GM12878 (cell line): ENCODE results near the gene HCST. TPM values are rescaled to one million over a fixed set of nuclear protein-coding genes. Genes with fewer than 3 reads are reported as not detected.
A peak's percentile ranks its signal among the peaks of the same experiment; 100 is the strongest.

Experiments used
- ASH2L ChIP-seq: fragments of 300-600, 200-600 bp; sonication (generic); IDR thresholded peaks from 2 replicates; pipeline ENCODE4 v1.6.1; 2017; ENCODE audit warnings: low read depth, mild to moderate bottlenecking, borderline replicate concordance
- BHLHE40 ChIP-seq, 2 experiments: fragments of 450-650 bp in 1 of 2; IDR thresholded peaks; 2 replicates each; pipeline ENCODE4 v1.6.1; 2011 to 2017; ENCODE audit warnings: low read depth in 2 of 2, borderline replicate concordance in 1 of 2, improper control_type of control experiment in 1 of 2, low read length in 1 of 2, mild to moderate bottlenecking in 1 of 2
- CHD2 ChIP-seq: IDR thresholded peaks from 2 replicates; pipeline ENCODE4 v1.6.1; 2011; ENCODE audit warnings: low read depth, low read length, improper control_type of control experiment, borderline replicate concordance
- EED ChIP-seq: sonication (generic); IDR thresholded peaks from 2 replicates; pipeline ENCODE4 v1.6.1; 2016; ENCODE audit warnings: antibody characterized with exemption, low read depth
- EGR1 ChIP-seq, 2 experiments: IDR thresholded peaks; 1 replicate in 1 of 2; 2 replicates in 1 of 2; pipeline ENCODE4 v1.6.1; 2011 to 2012; ENCODE audit warnings: low read depth in 2 of 2, low read length in 2 of 2, borderline replicate concordance in 1 of 2, mild to moderate bottlenecking in 1 of 2, moderate library complexity in 1 of 2
- EP300 ChIP-seq, 2 experiments: fragments of 150-350 bp in 1 of 2; IDR thresholded peaks; 2 replicates each; pipeline ENCODE4 v1.6.1; 2011 to 2012; ENCODE audit warnings: low read depth in 2 of 2, low read length in 2 of 2, borderline replicate concordance in 1 of 2, improper control_type of control experiment in 1 of 2, inconsistent platforms in 1 of 2; ENCODE audit not compliant: control insufficient read depth in 1 of 2
- ESRRA ChIP-seq: IDR thresholded peaks from 2 replicates; pipeline ENCODE4 v1.6.1; 2012; ENCODE audit warnings: mild to moderate bottlenecking, low read length, improper control_type of control experiment
- FOXM1 ChIP-seq: IDR thresholded peaks from 2 replicates; pipeline ENCODE4 v1.6.1; 2012; ENCODE audit warnings: low read depth, mild to moderate bottlenecking, inconsistent platforms, low read length, moderate library complexity
- HDAC2 ChIP-seq: fragments of 200-600 bp; sonication (generic); IDR thresholded peaks from 2 replicates; pipeline ENCODE4 v1.6.1; 2017
- HDGF ChIP-seq: fragments of 450-650 bp; IDR thresholded peaks from 2 replicates; pipeline ENCODE4 v1.6.1; 2016; ENCODE audit warnings: antibody characterized with exemption
- IKZF1 ChIP-seq: fragments of 450-650 bp; conservative IDR thresholded peaks from 2 replicates; pipeline ENCODE4 v1.6.1; 2017; ENCODE audit warnings: antibody characterized with exemption, mild to moderate bottlenecking
- IKZF2 ChIP-seq, 2 experiments: fragments of 450-650 bp; IDR thresholded peaks; 2 replicates each; pipeline ENCODE4 v1.6.1; 2017; ENCODE audit warnings: mild to moderate bottlenecking in 2 of 2, moderate library complexity in 2 of 2
- NBN ChIP-seq: fragments of 450-650 bp; IDR thresholded peaks from 2 replicates; pipeline ENCODE4 v1.6.1; 2016
- NFXL1 ChIP-seq: fragments of 450-650 bp; IDR thresholded peaks from 2 replicates; pipeline ENCODE4 v1.6.1; 2017; ENCODE audit warnings: antibody characterized with exemption, mild to moderate bottlenecking, borderline replicate concordance
- NFYA ChIP-seq: IDR thresholded peaks from 2 replicates; pipeline ENCODE4 v1.6.1; 2011; ENCODE audit warnings: low read depth, mild to moderate bottlenecking, low read length, improper control_type of control experiment, borderline replicate concordance
- NR2F1 ChIP-seq: fragments of 450-650 bp; conservative IDR thresholded peaks from 2 replicates; pipeline ENCODE4 v1.6.1; 2017; ENCODE audit warnings: mild to moderate bottlenecking
- RAD51 ChIP-seq: fragments of 450-650 bp; IDR thresholded peaks from 2 replicates; pipeline ENCODE4 v1.6.1; 2016; ENCODE audit warnings: moderate library complexity, mild to moderate bottlenecking, inconsistent platforms
- SMAD1 ChIP-seq: fragments of 450-650 bp; IDR thresholded peaks from 2 replicates; pipeline ENCODE4 v1.6.1; 2018; ENCODE audit warnings: mild to moderate bottlenecking, low read depth; ENCODE audit not compliant: partially characterized antibody
- SUZ12 ChIP-seq: fragments of 200-600 bp; sonication (generic); IDR thresholded peaks from one replicate; pipeline ENCODE4 v1.6.1; 2018; ENCODE audit warnings: antibody characterized with exemption, mild to moderate bottlenecking; ENCODE audit not compliant: unreplicated experiment
- TARDBP ChIP-seq: IDR thresholded peaks from 2 replicates; pipeline ENCODE4 v1.6.1; 2016; ENCODE audit warnings: borderline replicate concordance
- ZNF217 ChIP-seq: fragments of 450-650 bp; IDR thresholded peaks from 2 replicates; pipeline ENCODE4 v1.6.1; 2017; ENCODE audit warnings: antibody characterized with exemption, mild to moderate bottlenecking
- ZZZ3 ChIP-seq: IDR thresholded peaks from 2 replicates; pipeline ENCODE4 v1.6.1; 2011; ENCODE audit warnings: low read depth; ENCODE audit not compliant: control insufficient read depth, insufficient read length
- polyA plus RNA-seq, 11 experiments: library from polyadenylated mRNA; depleted of rRNA in 4 of 11; unstranded in 6 of 11; stranded (reverse) in 5 of 11; fragments of >200 nt; fragmentation: Nextera tagmentation in 4 of 11; fragmentation: Illumina TruSeq in 1 of 11; extraction: Ambion mirVana in 4 of 11; extraction: Trizol in 1 of 11; gene quantifications; 1 replicate in 1 of 11; 2 replicates in 10 of 11; pipeline versions ENCODE4 v1.2.1 to v1.2.3, GENCODE V29; 2011 to 2016; ENCODE audit warnings: inconsistent platforms in 2 of 11, missing spikeins in 2 of 11, low read depth in 1 of 11
- total RNA-seq, 4 experiments: library from RNA; depleted of rRNA in 3 of 4; stranded (reverse); fragments of >200 nt in 3 of 4; fragmentation: Illumina TruSeq in 1 of 4; extraction: Trizol in 1 of 4; gene quantifications; 2 replicates each; pipeline versions ENCODE4 v1.2.1 to v1.2.3, GENCODE V29; 2013 to 2021
- TF ChIP-seq, protein P1 (sequence below): fragments of 450-650 bp; IDR thresholded peaks from 2 replicates; pipeline ENCODE4 v1.6.1; 2017; ENCODE audit warnings: mild to moderate bottlenecking, moderate library complexity
- TF ChIP-seq, protein P2 (sequence below): IDR thresholded peaks from 2 replicates; pipeline ENCODE4 v1.6.1; 2011; ENCODE audit warnings: mild to moderate bottlenecking, low read depth, low read length, moderate library complexity; ENCODE audit not compliant: insufficient replicate concordance
- TF ChIP-seq, protein P3 (sequence below): fragments of 450-650 bp; IDR thresholded peaks from 2 replicates; pipeline ENCODE4 v1.6.1; 2016; ENCODE audit warnings: mild to moderate bottlenecking

HCST gene
- total and polyA plus RNA-seq, 10 of the 15 experiments (the other 5 are each of a cell fraction or from before 2014, with no cell fraction given), result 7.5 to 79.6 (median 33.6) TPM

DNA sequence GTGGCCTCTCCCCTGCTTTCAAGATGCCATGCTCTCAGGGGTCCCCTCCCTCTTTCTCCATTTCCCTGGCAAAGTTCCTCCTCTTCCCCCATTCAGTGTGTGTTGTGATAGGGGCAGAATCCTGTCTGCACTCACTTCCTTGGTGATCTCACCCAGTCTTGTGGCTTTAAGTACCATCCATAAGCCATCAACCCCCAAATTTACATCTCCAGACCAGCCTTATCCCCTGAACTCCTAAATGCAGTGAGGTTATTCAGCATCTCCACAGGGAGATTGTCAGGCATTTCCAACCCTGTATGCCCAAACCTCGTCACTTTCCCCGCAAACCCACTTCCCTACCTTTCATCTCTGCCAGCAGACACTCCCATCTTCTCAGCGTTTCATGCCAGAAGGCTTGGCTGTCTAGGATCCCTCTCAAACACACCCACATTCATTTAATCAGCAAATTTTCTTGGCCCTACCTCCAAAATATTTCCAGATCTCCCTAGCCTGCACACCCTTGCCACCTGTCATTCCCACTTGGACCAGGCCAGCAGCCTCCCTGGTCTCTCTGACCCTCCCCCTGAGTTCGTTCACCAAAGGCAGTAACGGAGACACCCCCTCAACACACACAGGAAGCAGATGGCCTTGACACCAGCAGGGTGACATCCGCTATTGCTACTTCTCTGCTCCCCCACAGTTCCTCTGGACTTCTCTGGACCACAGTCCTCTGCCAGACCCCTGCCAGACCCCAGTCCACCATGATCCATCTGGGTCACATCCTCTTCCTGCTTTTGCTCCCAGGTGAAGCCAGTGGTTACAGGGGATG is at the start of gene HCST (continued):
- no peak for TF ChIP-seq SUZ12
- TF ChIP-seq RAD51, result no peak
- peak in 1 of 2 experiments; percentile 55; a peak in 1 of 4 replicates for TF ChIP-seq IKZF2 (IDR thresholded peaks at IDR 0.05)
- TF ChIP-seq, protein P1, sequence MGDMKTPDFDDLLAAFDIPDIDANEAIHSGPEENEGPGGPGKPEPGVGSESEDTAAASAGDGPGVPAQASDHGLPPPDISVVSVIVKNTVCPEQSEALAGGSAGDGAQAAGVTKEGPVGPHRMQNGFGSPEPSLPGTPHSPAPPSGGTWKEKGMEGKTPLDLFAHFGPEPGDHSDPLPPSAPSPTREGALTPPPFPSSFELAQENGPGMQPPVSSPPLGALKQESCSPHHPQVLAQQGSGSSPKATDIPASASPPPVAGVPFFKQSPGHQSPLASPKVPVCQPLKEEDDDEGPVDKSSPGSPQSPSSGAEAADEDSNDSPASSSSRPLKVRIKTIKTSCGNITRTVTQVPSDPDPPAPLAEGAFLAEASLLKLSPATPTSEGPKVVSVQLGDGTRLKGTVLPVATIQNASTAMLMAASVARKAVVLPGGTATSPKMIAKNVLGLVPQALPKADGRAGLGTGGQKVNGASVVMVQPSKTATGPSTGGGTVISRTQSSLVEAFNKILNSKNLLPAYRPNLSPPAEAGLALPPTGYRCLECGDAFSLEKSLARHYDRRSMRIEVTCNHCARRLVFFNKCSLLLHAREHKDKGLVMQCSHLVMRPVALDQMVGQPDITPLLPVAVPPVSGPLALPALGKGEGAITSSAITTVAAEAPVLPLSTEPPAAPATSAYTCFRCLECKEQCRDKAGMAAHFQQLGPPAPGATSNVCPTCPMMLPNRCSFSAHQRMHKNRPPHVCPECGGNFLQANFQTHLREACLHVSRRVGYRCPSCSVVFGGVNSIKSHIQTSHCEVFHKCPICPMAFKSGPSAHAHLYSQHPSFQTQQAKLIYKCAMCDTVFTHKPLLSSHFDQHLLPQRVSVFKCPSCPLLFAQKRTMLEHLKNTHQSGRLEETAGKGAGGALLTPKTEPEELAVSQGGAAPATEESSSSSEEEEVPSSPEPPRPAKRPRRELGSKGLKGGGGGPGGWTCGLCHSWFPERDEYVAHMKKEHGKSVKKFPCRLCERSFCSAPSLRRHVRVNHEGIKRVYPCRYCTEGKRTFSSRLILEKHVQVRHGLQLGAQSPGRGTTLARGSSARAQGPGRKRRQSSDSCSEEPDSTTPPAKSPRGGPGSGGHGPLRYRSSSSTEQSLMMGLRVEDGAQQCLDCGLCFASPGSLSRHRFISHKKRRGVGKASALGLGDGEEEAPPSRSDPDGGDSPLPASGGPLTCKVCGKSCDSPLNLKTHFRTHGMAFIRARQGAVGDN, result peak; percentile 85
- TF ChIP-seq NBN, result no peak
- 0 out of 2 replicates have a peak, but pooled peaks have one; percentile 73 for TF ChIP-seq HDGF
- no peak; the same call in 1 of the 2 replicates for TF ChIP-seq NR2F1
- TF ChIP-seq SMAD1, result no peak
- TF ChIP-seq, protein P2, sequence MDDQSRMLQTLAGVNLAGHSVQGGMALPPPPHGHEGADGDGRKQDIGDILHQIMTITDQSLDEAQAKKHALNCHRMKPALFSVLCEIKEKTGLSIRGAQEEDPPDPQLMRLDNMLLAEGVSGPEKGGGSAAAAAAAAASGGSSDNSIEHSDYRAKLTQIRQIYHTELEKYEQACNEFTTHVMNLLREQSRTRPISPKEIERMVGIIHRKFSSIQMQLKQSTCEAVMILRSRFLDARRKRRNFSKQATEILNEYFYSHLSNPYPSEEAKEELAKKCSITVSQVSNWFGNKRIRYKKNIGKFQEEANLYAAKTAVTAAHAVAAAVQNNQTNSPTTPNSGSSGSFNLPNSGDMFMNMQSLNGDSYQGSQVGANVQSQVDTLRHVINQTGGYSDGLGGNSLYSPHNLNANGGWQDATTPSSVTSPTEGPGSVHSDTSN, result no peak
- TF ChIP-seq BHLHE40 (IDR thresholded peaks at IDR 0.05; ENCODE audit: borderline replicate concordance in 1 of 2, low read depth in 2 of 2, low read length in 1 of 2), result no peak
- peak; percentile 31 for TF ChIP-seq EED
- TF ChIP-seq, protein P3, sequence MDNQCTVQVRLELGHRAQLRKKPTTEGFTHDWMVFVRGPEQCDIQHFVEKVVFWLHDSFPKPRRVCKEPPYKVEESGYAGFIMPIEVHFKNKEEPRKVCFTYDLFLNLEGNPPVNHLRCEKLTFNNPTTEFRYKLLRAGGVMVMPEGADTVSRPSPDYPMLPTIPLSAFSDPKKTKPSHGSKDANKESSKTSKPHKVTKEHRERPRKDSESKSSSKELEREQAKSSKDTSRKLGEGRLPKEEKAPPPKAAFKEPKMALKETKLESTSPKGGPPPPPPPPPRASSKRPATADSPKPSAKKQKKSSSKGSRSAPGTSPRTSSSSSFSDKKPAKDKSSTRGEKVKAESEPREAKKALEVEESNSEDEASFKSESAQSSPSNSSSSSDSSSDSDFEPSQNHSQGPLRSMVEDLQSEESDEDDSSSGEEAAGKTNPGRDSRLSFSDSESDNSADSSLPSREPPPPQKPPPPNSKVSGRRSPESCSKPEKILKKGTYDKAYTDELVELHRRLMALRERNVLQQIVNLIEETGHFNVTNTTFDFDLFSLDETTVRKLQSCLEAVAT, result 0 out of 2 replicates have a peak, but pooled peaks have one; percentile 32
- TF ChIP-seq EP300 (IDR thresholded peaks at IDR 0.05; ENCODE audit: borderline replicate concordance in 1 of 2, control insufficient read depth in 1 of 2, low read depth in 2 of 2, low read length in 2 of 2), result no peak
- TF ChIP-seq NFXL1, result no peak
- no peak for TF ChIP-seq ZZZ3
- no peak for TF ChIP-seq ASH2L
- no peak for TF ChIP-seq NFYA
- TF ChIP-seq EGR1 (IDR thresholded peaks at IDR 0.05; ENCODE audit: borderline replicate concordance in 1 of 2, low read depth in 2 of 2, low read length in 2 of 2), result 0 out of 3 replicates have a peak, but pooled peaks of 1 of the 2 experiments have one; percentile 46
- no peak for TF ChIP-seq ZNF217
- TF ChIP-seq TARDBP, result no peak
- TF ChIP-seq ESRRA, result no peak
- no peak for TF ChIP-seq FOXM1
- no peak for TF ChIP-seq HDAC2
- TF ChIP-seq IKZF1, result peak; percentile 52; the same call in 1 of the 2 replicates
- TF ChIP-seq CHD2, result peak; percentile 26
